Astrocyte (in vitro differentiated cells and primary cell): Measurements from ENCODE around the gene NTN1. TPM values are rescaled to one million over a fixed set of nuclear protein-coding genes. Genes with fewer than 3 reads are reported as not detected.

Experiments used
- DNase-seq: peaks from one replicate; pipeline ENCODE4 v3.0.0-alpha.2; 2010; ENCODE audit warnings: low read depth
- FAIRE-seq: peaks from 2 replicates; lab custom pipeline; 2011; peaks lifted over from hg19 to GRCh38; lab: Jason Lieb, UNC
- H2AFZ ChIP-seq: 2 replicates; pipeline ENCODE4 v1.6.0; 2012; ENCODE audit warnings: low read depth, low read length, inconsistent platforms
- H3K27ac ChIP-seq: 2 replicates; pipeline ENCODE4 v1.5.1; 2011; ENCODE audit warnings: low read depth, low read length, inconsistent platforms
- H3K27me3 ChIP-seq: 2 replicates; pipeline ENCODE4 v1.6.0; 2011; ENCODE audit warnings: low read length, inconsistent platforms; ENCODE audit not compliant: insufficient read depth
- H3K36me3 ChIP-seq: 2 replicates; pipeline ENCODE4 v1.5.1; 2011; ENCODE audit warnings: low read length, inconsistent platforms; ENCODE audit not compliant: insufficient read depth
- H3K4me1 ChIP-seq: 2 replicates; pipeline ENCODE4 v1.5.1; 2011; ENCODE audit warnings: low read length, inconsistent platforms; ENCODE audit not compliant: insufficient read depth
- H3K4me2 ChIP-seq: 2 replicates; pipeline ENCODE4 v1.6.0; 2012; ENCODE audit warnings: low read length, inconsistent platforms
- H3K4me3 ChIP-seq: 2 replicates; pipeline ENCODE4 v1.5.1; 2011; ENCODE audit warnings: low read depth, mild to moderate bottlenecking, low read length, inconsistent platforms; ENCODE audit not compliant: insufficient read depth
- H3K79me2 ChIP-seq: 2 replicates; pipeline ENCODE4 v1.6.0; 2012; ENCODE audit warnings: mild to moderate bottlenecking, low read length, inconsistent platforms; ENCODE audit not compliant: insufficient read depth
- H3K9ac ChIP-seq: 2 replicates; pipeline ENCODE4 v1.6.0; 2012; ENCODE audit warnings: mild to moderate bottlenecking, low read length, inconsistent platforms
- H3K9me3 ChIP-seq: 2 replicates; pipeline ENCODE4 v1.5.1; 2012; ENCODE audit warnings: low read depth, mild to moderate bottlenecking, low read length, inconsistent platforms; ENCODE audit not compliant: insufficient read depth
- H4K20me1 ChIP-seq: 2 replicates; pipeline ENCODE4 v1.6.0; 2012; ENCODE audit warnings: low read length, inconsistent platforms; ENCODE audit not compliant: insufficient read depth
- H3K27ac Mint-ChIP-seq: one replicate; pipeline ENCODE4 v1.8.0; 2021; ENCODE audit warnings: mild to moderate bottlenecking, mixed read lengths; ENCODE audit not compliant: unreplicated experiment
- H3K27me3 Mint-ChIP-seq: one replicate; pipeline ENCODE4 v1.8.0; 2021; ENCODE audit warnings: low read depth, mixed read lengths; ENCODE audit not compliant: unreplicated experiment
- H3K36me3 Mint-ChIP-seq: one replicate; pipeline ENCODE4 v1.8.0; 2021; ENCODE audit warnings: low read depth, mixed read lengths; ENCODE audit not compliant: unreplicated experiment
- H3K4me1 Mint-ChIP-seq: one replicate; pipeline ENCODE4 v1.8.0; 2021; ENCODE audit warnings: low read depth, mixed read lengths; ENCODE audit not compliant: unreplicated experiment
- H3K4me3 Mint-ChIP-seq: one replicate; pipeline ENCODE4 v1.8.0; 2021; ENCODE audit warnings: mild to moderate bottlenecking, moderate library complexity, mixed read lengths; ENCODE audit not compliant: unreplicated experiment
- H3K9me3 Mint-ChIP-seq: one replicate; pipeline ENCODE4 v1.8.0; 2021; ENCODE audit warnings: mild to moderate bottlenecking, mixed read lengths; ENCODE audit not compliant: unreplicated experiment
- CTCF ChIP-seq: IDR thresholded peaks from 2 replicates; pipeline ENCODE4 v1.5.1; 2011; ENCODE audit warnings: low read depth, mild to moderate bottlenecking, inconsistent platforms, low read length, moderate library complexity; ENCODE audit not compliant: insufficient read depth
- EZH2 ChIP-seq: IDR thresholded peaks from 2 replicates; pipeline ENCODE4 v1.6.1; 2012; ENCODE audit warnings: mild to moderate bottlenecking, low read length, inconsistent platforms; ENCODE audit not compliant: insufficient read depth
- total RNA-seq: library from RNA; stranded (reverse); gene quantifications from 2 replicates; pipeline ENCODE4 v1.2.1, GENCODE V29; 2021

The NTN1 gene
- total RNA-seq, 1 donor from 2014 or later: 9.8 TPM

DNA sequence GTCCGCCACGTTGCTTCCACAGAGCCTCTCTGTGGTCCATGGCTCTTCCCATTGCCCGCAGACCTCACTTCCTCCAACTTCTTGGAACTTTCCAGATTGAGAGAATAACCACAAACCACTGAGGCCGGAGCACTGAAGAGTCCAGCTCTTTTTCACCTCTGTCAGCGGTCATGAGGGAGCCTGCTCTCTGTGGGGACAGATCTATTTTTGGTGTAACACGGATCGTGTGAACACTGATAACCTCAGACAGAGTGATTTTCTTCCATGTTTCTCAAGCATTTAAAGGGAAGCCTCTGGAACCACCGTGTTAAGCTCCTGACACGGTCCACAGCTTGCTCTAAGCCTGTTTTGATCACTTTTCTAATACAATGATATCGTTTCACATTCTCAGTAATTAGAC, 49.7 kb downstream of the NTN1 start:
- Histone ChIP-seq H2AFZ (no peak overlapping the region), H3K4me3 (no peak overlapping the region), H3K79me2 (no peaks in the 10 kb centered on the region), H3K27ac (no peak overlapping the region), H3K4me2 (no peak overlapping the region), H3K4me1 (peaks cover 3% of the 10 kb centered on the region), H3K27me3 (no peaks in the 10 kb centered on the region), H3K9ac (no peak overlapping the region), H4K20me1 (no peaks in the 10 kb centered on the region), H3K36me3 (no peaks in the 10 kb centered on the region), H3K9me3 (no peaks in the 10 kb centered on the region)
- Mint-ChIP-seq H3K36me3 (peaks cover 2% of the 10 kb centered on the region), H3K27ac (no peak overlapping the region), H3K9me3 (no peaks in the 10 kb centered on the region), H3K4me1 (no peaks in the 10 kb centered on the region), H3K27me3 (peaks cover 21% of the 10 kb centered on the region), H3K4me3 (no peak overlapping the region)
- DNase-seq (no peak), FAIRE-seq (no peak)
- no peak for TF ChIP-seq CTCF
- no peak for TF ChIP-seq EZH2

GRCh38 chr17:9071811-9072498, 50.6 kb downstream of the NTN1 start:
- H3K27me3 ChIP-seq: no peaks in the 10 kb centered on the region
- no peak overlapping the region for H2AFZ ChIP-seq
- no peaks in the 10 kb centered on the region for H3K79me2 ChIP-seq
- no peak overlapping the region for H3K27ac ChIP-seq
- Mint-ChIP-seq H3K4me3 (no peak overlapping the region), H3K27ac (no peak overlapping the region), H3K36me3 (peaks cover 2% of the 10 kb centered on the region), H3K27me3 (peaks cover 26% of the 10 kb centered on the region), H3K4me1 (no peaks in the 10 kb centered on the region), H3K9me3 (no peaks in the 10 kb centered on the region)
- H3K36me3 ChIP-seq: no peaks in the 10 kb centered on the region
- no peak overlapping the region for H3K9ac ChIP-seq
- peaks cover 3% of the 10 kb centered on the region for H3K4me1 ChIP-seq
- H4K20me1 ChIP-seq: no peaks in the 10 kb centered on the region
- TF ChIP-seq CTCF (no peak), EZH2 (no peak)
- H3K4me3 ChIP-seq: no peak overlapping the region
- no peaks in the 10 kb centered on the region for H3K9me3 ChIP-seq
- FAIRE-seq (no peak), DNase-seq (no peak)
- no peak overlapping the region for H3K4me2 ChIP-seq

- Histone ChIP-seq H3K9me3 (no peaks in the 10 kb centered on the region), H3K4me1 (peaks cover 3% of the 10 kb centered on the region), H3K4me2 (peak overlapping the region; percentile 41), H3K79me2 (no peaks in the 10 kb centered on the region), H2AFZ (peak overlapping the region; percentile 34), H3K9ac (no peak overlapping the region), H3K27me3 (no peaks in the 10 kb centered on the region), H3K4me3 (no peak overlapping the region), H3K27ac (no peak overlapping the region), H4K20me1 (no peaks in the 10 kb centered on the region), H3K36me3 (no peaks in the 10 kb centered on the region)
- H3K9me3 Mint-ChIP-seq: no peaks in the 10 kb centered on the region
- H3K4me3 Mint-ChIP-seq: no peak overlapping the region
- DNase-seq (peak; percentile 8), FAIRE-seq (no peak)
- H3K27ac Mint-ChIP-seq: no peak overlapping the region
- H3K4me1 Mint-ChIP-seq: no peaks in the 10 kb centered on the region
- peaks cover 2% of the 10 kb centered on the region for H3K36me3 Mint-ChIP-seq
- H3K27me3 Mint-ChIP-seq: peaks cover 29% of the 10 kb centered on the region
- TF ChIP-seq EZH2 (no peak), CTCF (no peak)
Observed at GRCh38 chr17:9072696-9073339, 51.5 kb downstream of the NTN1 start.
